ENCODE measurements around the gene CTSW.

The CTSW gene

GRCh38 chr11:65932558-65932919 lies 52.9 kb downstream of the CTSW start:
- DNase-seq: no peak

Data from midbrain (tissue), 1 donor.